Mucosa of descending colon (tissue), 3 donors: ENCODE data around the gene EVC2. TPM values are rescaled to one million over a fixed set of nuclear protein-coding genes. Genes with fewer than 3 reads are reported as not detected.
A peak's percentile ranks its signal among the peaks of the same experiment; 100 is the strongest.

Source experiments
- ATAC-seq: fragments of 200-7000 bp; cut with Tn5 transposase; one replicate; pipeline ENCODE4 v1.9.1; 2020; ENCODE audit warnings: mild to moderate bottlenecking, moderate library complexity
- DNase-seq, 3 donors: peaks; one replicate each; pipeline ENCODE4 v3.0.0-alpha.2; 2020
- H3K36me3 ChIP-seq: fragments of 200-600 bp; one replicate; pipeline ENCODE4 v1.8.0; 2021; ENCODE audit warnings: low read depth, mild to moderate bottlenecking
- H3K4me1 ChIP-seq: fragments of 200-600 bp; one replicate; pipeline ENCODE4 v1.8.0; 2021; ENCODE audit warnings: low read depth, mild to moderate bottlenecking
- H3K4me3 ChIP-seq: fragments of 200-600 bp; one replicate; pipeline ENCODE4 v1.8.0; 2021; ENCODE audit warnings: mild to moderate bottlenecking
- H3K9me3 ChIP-seq: fragments of 200-600 bp; one replicate; pipeline ENCODE4 v1.8.0; 2021; ENCODE audit warnings: mild to moderate bottlenecking
- CTCF ChIP-seq: fragments of 200-600 bp; IDR thresholded peaks from one replicate; pipeline ENCODE4 v1.8.0; 2022; ENCODE audit warnings: antibody characterized with exemption, mild to moderate bottlenecking
- intact Hi-C, 2 donors: fragments of 100-400 bp; cut with DNase I in 1 of 2; cut with micrococcal nuclease in 1 of 2; formaldehyde crosslinking; loops; one replicate each; pipeline versions ENCODE4 v1.11.0 to v1.11.1; 2022; cut with DNase I, micrococcal nuclease
- total RNA-seq, 3 donors: library from RNA; stranded (reverse); fragmentation: NEBNext Ultra II Directional in 2 of 3; extraction: Animal tissue kit (Norgen Biotek cat#: 25700) in 2 of 3; gene quantifications; one replicate each; pipeline versions ENCODE4 v1.2.1 to v1.2.4, GENCODE V29; 2021 to 2023
- donor health status: DM: no; HTN: no; CAD: no; lungs with moderate emphysema.
- donor health status: DM: no; HTN: no; CAD: no.
- donor health status: DM: no; HTN: yes; CAD: no.

Gene EVC2
- total RNA-seq, 3 donors from 2014 or later: 0.64 to 6.5 (median 1.1) TPM

DNA sequence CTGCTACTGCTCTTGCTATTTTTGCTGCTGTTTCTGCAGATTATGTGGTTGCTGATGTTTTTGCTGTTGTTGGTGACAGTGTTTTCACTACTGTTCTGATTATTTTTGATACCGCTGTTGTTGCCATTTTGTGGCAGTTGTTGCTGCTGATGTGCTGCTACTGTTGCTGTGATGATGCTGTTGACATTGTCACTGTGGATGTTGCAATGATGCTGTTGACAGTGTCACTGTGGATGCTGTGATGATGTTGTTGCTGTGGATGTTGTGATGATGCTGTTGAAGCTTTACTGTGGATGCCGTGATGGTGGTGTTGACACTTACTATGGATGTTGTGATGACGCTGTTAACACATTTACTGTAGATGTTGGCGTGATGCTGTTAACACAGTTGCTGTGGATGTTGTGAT is 180.3 kb downstream of the EVC2 start:
- Histone ChIP-seq H3K4me1 (no peaks in the 10 kb centered on the region), H3K36me3 (no peaks in the 10 kb centered on the region), H3K9me3 (peaks cover 18% of the 10 kb centered on the region), H3K4me3 (no peak overlapping the region)
- no peak for TF ChIP-seq CTCF
- intact Hi-C loops: no loop called here
- ATAC-seq: no peak
- no peak for DNase-seq

- no peak for TF ChIP-seq CTCF
- H3K9me3 ChIP-seq: peaks cover 14% of the 10 kb centered on the region
- no peaks in the 10 kb centered on the region for H3K4me1 ChIP-seq
- no peak for ATAC-seq
- intact Hi-C loops: no loop called here
- no peak overlapping the region for H3K4me3 ChIP-seq
- DNase-seq: no peak
- H3K36me3 ChIP-seq: no peaks in the 10 kb centered on the region
Observed at GRCh38 chr4:5527211-5527610, 181.1 kb downstream of the EVC2 start.

- H3K36me3 ChIP-seq: no peaks in the 10 kb centered on the region
- peaks cover 12% of the 10 kb centered on the region for H3K9me3 ChIP-seq
- no peak overlapping the region for H3K4me3 ChIP-seq
- no peak for ATAC-seq
- H3K4me1 ChIP-seq: no peaks in the 10 kb centered on the region
- TF ChIP-seq CTCF: no peak
- intact Hi-C loops: no loop called here
- no peak for DNase-seq
Observed at GRCh38 chr4:5526080-5526846, 182.1 kb downstream of the EVC2 start.

GRCh38 chr4:5524446-5525299 is 183.7 kb downstream of the EVC2 start:
- DNase-seq (peak in 1 of 3 donors; percentile 2), ATAC-seq (no peak)
- Histone ChIP-seq H3K9me3 (peaks cover 5% of the 10 kb centered on the region), H3K4me3 (no peak overlapping the region), H3K4me1 (no peaks in the 10 kb centered on the region), H3K36me3 (no peaks in the 10 kb centered on the region)
- intact Hi-C loops: no loop called here
- TF ChIP-seq CTCF: no peak

DNA sequence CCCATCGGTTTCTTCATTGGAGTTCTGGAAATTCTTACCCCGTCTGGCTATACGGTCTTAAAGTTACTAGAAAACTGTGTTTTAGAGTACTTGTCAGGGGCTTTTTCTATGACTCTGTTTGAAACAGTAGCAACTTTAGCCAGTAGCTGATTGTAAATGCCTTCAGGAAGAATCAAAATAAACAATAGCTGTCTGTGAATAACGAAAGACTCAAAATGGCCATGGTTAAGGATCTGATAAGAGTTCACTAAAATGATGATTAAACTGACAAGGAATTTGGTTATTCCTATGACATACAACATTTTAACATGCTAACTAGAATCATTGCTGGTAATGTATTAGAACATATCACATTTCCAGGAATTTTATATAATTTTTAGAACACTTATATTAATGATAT is 191.0 kb downstream of the EVC2 start:
- Histone ChIP-seq H3K9me3 (no peaks in the 10 kb centered on the region), H3K4me1 (no peaks in the 10 kb centered on the region), H3K36me3 (no peaks in the 10 kb centered on the region), H3K4me3 (no peak overlapping the region)
- no peak for DNase-seq
- intact Hi-C loops: no loop called here
- TF ChIP-seq CTCF: no peak
- ATAC-seq: no peak
